ENCODE results near the gene SAMD13.

Gene SAMD13

DNA sequence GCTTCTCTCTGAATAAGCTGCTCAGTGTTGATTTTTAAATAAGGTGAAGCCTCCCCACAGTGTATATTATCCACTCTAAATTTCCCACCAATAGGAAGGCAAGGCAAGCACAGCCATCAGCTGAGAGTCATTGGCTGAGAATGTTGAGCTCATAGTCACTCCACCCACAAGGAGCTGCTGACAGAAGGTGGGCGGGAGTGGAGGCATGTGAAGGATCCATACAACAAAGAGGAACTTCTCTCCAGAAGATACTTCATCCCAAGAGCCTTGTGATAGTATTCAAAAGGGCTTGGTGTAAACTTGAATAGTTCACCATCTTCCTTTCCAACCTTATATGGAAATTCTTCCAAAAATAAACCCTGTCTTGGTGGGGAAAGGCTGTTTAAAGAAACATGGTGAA is 42.8 kb downstream of the SAMD13 start:
- DNase-seq (ENCODE audit: low read depth, low spot score), result no peak

DNA sequence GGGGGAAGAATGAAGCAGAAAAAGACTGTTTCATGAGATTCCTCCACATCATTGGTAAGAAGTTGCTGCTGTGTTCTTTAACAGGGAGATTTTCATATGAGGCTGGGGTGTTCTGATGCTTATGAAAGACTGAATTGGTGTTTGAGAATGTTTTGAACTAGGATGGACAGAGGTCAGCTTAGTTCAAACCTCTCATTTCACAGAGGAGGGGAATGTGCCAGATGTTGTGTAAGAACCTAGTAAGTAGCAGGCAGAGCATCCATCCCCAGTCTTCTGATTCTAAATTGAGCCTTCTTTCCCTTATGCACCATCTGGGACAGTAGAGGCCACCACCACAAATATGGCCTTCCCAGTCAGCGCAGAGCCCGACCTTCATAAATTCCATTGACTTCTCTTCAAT is 43.7 kb downstream of the SAMD13 start:
- DNase-seq (ENCODE audit: low read depth, low spot score), result no peak

DNA sequence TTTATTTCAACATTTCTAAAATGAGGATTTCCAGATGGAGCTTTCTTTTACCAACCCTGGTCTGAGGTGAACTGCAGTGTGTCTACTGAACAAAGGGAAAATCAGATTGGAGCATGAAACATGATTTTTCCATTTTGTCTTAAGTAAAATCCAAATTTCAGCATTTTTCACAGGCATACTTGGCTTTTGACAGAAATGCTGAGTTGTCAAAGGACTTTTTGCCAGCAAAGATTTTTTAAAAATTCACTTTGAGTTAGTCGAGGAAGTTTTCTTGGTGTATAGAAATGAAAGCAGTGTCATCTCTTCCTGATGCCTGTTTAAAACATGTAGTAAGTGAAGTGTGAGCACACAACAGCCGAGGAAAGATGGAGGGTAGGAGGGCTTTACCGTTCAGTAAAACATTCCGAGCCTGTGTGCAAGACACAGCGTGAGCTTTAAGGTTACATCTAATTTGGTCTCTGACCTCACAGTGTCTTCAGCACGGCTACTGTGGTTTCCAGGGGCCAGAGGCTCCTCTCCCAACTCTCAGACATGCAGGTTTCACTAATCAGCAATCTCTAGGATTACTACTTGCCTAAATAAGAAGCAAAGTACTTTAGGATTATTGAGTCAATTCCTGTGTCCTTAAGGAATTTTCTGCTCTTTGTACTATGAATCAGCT is 45.9 kb downstream of the SAMD13 start:
- no peak for DNase-seq (ENCODE audit: low read depth, low spot score)

DNA sequence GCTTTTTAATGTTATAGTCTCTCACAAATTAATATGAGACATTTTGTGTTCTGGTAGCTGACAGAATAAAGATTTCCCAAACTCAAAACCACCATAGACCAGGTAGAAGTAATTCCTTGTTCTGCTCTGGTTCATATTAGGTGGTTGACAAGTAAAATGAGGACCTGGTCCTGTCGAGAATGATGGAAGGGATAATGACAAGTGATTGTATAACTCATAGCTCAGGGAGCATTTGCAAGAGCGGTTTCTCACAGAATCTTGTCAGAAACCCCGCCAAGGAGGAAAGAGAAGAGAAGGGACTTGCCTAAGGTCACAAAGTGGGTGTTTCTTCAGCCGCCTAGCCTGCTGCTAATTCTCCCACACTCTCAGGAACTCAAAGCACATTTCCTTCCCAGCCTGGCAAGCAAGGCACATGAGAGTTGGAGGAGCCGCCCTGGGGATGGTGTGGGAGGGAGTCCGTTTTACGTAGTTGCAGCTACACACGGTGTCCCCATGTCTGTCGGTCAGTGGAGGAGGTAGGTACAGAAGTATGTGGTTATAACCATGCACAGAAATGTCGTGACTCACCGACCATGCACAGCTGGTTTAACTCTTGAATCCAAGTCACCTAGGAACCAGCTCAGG is 46.5 kb downstream of the SAMD13 start:
- DNase-seq (ENCODE audit: low read depth, low spot score), result no peak

DNA sequence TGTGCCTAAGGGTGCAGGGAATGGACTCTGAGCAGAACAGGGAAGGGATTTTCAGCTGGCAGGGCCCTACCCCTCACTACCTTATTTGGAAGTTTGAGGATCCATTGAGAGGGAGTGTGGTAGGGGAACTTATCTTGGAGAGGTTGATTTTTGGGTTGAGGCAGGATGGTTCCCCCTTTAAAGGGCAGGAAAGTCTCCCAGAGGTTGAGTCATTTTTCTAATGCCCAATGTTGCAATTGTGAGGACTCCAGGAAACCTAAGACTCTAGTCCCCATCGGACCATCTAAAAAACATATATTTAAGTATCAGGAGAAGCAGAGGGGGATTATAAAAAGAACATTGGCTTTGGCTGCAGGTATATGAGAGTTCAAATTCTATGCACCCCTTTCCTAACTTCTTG is 47.3 kb downstream of the SAMD13 start:
- no peak for DNase-seq (ENCODE audit: low read depth, low spot score)

DNA sequence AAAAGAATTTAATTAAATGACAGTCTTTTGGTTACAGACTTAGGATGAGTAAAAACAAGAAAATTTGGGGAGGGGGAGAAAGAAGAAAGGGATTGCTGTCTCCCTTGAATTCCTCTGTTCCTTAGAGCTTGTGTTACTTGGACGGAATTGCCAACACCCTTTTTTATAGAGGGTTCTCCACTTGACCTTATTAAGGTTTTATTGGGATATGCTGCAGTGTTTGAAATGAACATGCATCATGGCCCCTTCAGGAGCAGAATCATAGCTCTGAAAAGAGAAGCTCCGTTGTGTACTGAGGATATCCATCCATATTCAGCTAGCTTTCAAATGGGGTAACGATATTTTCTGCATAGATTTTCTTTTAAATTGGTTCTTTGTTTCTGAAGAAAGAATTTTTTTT is 48.6 kb downstream of the SAMD13 start:
- DNase-seq (ENCODE audit: low read depth, low spot score), result no peak

DNA sequence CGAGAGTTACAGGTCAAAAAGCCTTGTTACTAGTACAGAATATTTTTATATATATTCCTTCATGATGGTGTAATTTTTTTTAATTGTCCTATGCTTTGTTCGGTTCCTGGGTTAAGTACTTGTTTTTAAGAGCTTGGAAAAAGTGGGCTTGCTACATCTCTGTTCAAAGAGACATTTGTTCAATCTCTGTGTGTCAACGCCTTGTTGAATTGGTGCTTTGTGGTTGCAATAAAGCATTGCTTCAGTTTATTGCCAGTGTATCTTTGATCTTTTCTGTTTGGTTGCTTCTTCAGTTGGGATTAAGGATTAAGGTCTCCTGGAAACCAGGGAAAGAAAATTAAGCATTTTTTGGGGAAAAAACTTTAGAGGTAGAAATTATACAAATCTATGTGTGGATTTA is 49.0 kb downstream of the SAMD13 start:
- DNase-seq (ENCODE audit: low read depth, low spot score), result no peak

DNA sequence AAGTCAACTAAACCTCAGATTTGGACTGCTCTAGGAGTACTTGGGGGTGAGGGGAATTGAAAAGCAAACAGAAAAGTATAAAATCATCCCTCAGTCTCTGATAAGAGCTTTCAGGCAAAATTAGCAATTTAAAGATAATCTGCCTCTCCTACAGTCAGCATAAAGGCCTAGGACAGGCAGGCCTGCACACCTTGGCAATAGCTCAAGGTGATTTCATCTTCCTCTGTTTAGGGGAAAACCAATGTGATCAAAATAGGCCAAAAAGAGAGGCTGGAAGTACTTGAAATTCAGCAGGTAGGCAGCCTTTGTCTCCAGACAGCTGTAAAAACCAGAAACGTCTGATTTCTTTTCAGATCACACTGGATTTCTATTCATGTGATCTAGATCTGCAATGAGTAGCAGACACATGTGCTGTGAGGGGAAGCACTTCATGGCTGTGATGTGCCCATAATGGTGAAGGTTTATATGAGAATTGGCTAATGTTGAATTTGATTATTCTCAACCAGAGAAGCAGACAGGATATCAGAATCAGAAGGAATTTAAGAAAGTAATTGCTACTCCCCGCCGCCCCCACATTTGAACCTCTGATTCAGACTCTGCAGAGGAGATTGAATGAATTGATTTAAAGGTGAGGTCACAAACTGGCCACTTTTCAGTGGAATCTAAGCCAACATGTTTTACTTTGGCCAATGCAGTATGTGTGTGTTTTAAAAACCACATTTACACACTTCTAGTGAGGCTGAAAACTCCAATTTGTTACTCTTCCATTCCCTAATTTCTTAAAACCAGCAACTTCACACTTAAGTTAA is 51.0 kb downstream of the SAMD13 start:
- DNase-seq (ENCODE audit: low read depth, low spot score), result no peak

DNA sequence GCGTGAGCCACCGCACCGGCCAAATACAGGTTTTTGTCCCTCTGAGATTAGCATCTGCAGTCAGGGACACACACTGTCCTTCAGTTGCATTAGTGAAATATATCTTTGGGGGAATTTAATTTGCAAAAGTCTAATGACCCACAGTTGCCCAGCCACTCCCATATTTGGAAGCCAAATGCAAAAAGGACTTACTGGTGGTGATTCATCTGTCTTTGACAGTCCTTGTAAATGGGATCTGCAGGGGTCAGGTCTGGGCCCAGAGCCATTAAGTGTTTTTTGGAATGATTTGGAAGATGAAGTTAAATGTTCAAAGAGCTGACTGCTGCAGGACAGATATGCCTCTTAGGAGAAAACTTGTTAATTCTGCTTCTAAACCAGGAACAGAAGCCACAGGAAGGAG is 52.2 kb downstream of the SAMD13 start:
- no peak for DNase-seq (ENCODE audit: low read depth, low spot score)

DNA sequence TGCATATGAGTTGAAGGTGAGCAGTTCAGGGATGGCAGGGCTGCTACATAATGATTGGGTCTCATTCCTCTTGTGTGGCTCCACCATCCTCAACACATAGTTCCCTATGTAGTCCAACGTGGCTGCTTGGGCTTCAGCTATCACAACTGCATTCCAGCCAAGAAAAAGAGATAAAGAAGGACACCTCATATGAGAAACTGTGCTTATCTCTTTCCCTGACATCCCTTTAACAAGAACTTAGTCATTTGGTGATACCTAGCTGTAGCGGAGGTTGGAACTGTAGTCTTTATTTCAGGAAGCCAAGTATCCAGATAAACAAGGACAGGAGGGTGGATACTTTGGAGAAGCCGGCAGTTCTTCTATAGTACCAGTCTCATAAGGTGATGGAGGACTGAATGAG is 54.0 kb downstream of the SAMD13 start:
- DNase-seq (ENCODE audit: low read depth, low spot score), result no peak

DNA sequence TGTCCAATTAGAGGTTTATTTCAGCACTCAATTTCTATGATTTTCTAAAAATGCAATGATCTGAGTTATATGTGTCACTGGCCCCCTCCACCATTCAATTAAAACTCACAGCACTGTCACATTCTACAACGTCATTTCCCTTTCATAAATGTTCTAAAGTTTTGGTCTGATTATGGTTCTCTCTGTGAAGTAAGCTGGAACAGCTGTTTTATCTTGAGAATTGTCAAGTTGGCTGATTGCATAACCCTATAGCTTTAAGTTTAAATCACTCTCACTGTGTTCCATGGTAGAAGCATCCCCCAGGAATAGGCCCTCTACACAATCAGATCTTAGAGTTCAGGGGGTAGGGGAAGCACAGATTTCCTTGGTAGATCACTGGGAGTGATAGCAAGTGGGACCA is 55.4 kb downstream of the SAMD13 start:
- DNase-seq (ENCODE audit: low read depth, low spot score), result no peak

DNA sequence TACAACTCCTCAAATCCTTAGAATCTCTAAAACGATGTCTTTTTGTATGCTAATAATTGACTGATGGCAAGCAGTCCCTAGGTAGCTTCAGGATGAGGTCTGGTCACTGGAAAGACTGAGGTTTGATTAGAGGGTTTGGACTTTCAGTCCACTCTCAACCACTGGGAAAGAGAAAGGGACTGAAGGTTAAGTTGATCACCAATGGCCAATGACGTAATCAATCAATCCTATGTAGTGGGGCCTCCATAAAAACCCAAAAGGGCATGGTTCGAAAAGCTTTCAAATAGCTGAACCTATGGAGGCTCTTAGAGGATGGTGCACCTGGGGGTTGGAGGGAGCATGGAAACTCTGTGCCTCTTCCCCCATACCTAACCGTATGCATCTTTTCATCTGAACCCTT is 57.2 kb downstream of the SAMD13 start:
- DNase-seq (ENCODE audit: low read depth, low spot score), result no peak

DNA sequence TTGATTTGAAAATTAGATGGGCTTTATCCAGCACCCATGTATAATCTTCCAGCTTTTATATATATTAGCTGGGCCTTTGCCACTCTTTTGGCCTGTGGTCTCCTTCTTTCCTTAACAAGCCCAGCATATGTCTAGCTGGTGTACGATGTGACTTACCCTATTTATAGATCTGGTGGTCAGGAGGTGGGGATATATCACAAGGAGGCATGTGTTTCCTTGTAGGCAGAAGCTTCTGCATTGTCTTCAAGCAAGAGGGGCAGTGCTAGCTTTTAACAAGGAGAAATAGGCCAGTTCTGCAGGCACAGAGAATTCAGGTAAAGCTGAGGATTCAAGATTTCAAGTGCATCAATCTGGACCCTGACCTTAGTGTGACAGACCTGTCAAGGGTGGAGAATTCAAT is 58.8 kb downstream of the SAMD13 start:
- DNase-seq (ENCODE audit: low read depth, low spot score), result no peak

DNA sequence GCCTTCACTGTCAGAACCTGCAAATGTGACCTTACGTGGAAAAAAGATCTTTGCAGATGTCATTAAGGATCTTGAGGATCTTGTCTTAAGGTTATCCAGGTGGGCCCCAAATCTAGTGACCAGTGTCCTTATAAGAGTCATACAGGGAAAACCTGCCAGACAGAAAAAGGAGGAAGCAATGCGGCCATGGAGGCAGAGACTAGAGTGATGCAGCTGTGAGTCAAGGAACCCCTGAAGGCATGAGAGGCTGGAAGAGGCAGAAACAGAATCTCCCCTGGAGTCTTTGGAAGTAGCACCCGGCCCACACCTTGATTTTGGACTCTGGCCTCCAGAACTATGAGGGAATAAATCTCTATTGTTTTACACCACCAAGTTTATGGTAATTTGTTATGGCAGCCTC is 60.3 kb downstream of the SAMD13 start:
- DNase-seq (ENCODE audit: low read depth, low spot score), result no peak

DNA sequence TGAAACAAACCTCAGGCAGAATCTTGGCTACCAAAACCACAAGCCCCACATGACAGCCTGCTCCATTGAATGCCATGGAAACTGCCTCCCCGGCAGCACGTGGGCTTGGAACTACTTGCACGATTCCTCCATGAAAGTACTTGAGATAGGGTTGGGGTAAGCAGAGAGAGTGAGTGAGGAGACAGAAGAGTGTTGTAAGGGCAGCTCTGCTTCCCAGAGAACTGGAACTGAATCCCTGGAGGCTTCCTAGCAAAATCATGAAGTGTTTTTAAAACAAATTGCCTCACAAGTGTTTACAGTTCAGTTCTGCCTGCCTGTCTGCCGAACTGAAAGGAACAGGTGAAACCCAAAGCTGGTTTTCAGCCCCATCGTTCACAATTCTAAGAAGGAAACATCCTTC is 61.5 kb downstream of the SAMD13 start:
- no peak for DNase-seq (ENCODE audit: low read depth, low spot score)

DNA sequence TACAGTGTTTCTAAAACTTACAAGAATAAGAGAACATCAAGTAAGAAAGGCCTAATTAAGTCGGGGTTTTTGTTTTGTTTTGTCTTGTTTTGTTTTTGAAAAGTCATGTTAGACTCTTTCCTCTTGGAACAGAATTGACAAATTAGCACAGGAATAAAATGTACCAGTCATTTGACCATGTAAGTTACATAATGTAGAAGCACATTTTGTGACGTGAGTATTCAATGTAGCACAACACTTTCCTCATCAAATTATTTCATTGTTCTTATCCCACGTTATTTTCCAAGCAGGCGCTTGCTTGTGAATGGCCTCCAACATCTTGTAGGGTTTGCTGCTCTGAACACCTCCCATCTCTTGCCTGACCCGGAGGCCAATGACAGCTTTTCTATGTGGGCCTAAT is 62.1 kb downstream of the SAMD13 start:
- no peak for DNase-seq (ENCODE audit: low read depth, low spot score)

DNA sequence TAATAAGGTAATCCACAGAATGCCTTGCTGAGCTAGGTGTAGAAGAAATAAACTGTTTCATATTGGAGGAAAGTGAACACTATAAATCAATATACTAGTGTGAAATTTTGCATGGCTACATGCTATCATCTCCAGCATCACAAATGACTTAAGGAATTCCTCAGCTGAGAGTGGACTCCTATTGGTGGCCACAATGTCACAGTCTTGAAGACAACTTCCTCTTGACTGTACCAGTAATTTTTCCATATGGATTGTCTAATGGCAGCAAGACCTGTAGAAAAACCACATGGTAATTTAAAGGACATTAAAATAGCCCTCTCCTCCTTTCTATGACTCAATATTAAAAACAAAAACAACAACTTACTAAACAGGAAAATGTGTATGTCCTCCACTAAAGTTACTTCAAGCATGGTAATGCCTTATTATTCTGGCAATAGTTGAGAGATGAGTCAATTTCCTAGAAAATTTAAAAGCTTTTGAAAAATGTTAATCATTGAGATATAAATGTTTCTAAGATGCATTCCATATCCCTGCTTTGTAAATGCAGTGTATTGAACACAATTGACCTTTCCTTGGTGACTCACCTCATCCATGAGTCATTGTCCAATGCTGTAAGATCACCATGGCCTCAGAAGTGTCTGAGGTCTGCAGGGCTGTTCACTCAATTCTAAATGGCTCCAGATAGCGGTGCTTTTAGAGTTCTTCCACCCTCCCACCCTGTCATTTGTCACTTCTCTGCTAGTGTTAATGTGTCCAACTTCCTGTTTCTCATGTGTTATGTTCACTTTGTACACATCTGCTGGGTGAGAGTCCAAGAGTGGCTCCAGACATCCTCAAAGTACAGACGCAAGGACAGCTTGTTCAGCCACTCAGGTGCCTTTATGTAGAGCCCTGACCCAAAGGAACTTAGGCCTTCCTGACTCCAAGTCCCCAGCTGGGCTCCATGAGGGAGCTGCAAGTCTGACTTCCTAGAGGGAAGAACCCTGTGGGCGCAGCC is 64.0 kb downstream of the SAMD13 start:
- no peak for DNase-seq (ENCODE audit: low read depth, low spot score)

DNA sequence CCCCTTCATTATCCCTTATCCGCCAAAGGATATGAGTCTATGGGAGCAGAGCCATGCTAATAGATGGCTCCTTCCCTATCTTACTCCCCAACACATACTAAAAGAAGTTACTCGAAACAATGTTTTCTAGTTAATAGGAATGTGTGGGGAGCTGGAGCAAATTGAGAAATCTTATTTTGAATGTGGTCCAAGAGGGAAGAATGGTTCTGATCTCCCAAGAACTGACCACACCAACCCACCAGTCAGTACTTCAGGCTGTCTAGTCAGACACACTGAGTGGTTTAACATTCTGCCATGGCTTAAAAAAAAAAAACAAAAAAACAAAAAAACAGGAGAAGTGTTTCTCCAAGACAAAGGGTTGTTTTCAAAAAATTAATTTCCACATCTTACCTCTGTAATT is 65.3 kb downstream of the SAMD13 start:
- DNase-seq (ENCODE audit: low read depth, low spot score), result no peak

DNA sequence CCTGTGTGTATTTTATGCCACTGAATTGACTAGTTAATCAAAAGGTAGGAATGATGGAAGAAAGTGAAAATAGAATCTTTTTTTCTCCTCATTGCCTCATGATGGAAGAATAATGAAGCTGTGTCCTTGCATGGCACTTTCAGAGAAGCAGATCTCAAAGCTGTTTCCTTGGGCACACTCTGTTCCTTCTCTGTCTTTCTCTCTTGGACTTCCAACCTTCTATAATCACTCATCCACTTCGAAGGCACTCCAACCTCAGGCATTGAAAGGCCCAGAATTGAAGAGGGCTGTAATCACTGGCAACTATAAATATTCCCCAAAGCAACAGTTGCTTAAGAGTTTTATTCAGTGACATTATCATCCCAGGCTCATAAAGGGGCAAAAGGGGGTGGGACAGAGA is 65.7 kb downstream of the SAMD13 start:
- DNase-seq (ENCODE audit: low read depth, low spot score), result no peak

DNA sequence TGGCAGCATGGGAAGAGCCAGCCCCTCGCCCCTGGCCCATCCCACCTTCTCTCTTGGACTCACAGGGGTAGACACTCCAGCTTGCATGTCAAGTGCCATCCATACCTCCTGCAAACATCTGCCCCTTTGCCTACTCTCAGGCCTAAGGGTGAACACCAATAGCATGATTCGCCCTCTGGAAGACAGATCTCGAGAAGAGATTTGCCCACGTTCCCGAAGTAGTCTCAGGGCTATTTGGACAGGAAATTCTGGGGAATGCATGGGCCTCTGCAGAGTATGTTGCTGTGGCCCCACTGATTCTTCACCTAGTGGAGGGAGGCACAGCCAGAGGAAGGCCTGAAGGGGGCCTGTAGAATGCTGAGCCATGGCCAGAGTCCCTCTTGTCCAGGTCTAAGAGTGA is 66.9 kb downstream of the SAMD13 start:
- no peak for DNase-seq (ENCODE audit: low read depth, low spot score)

DNA sequence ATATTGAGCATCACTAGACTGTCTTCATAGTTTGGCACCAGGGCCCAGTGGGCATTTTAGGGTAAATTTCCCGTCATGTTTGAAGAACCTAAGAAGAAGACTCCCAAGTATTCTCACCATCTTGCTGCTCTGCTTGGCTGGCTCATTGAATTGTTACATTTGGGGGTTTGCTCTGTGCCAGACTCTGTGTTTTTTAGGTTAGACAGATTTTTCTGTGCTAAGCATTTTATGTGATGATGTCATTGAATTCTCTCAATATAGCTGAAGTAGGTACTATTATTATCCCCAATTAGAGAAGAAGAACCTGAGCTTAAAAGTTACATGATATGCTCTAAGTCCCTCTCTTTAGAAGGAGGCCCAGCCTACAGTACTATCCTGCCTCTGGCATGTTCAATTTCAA is 68.8 kb downstream of the SAMD13 start:
- no peak for DNase-seq (ENCODE audit: low read depth, low spot score)

DNA sequence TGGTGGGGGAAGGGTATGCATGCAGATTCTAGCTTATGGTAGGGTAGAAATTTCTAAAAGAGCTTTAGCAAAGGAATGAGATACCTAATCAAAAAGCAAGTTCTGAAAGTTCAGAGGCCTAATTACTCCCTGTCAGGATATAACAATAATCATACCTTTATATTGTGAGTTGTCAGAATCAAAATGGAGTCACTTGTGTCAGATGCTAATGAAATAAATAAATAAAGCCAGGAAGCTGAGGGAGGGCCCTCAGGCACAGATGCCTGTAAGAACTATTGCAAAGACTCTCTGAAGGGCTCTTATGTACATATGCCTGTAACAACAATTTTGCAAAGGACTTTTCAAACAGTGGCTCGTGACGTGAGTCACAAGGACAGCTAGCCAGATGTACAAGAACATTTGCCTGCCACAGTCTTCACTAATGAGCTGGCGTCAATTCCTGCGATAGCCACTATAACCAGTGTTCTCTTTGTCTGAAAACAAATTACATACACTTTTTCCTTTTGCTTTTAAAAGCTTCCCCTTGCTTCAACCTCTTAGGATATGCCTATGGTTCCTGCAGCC is 69.4 kb downstream of the SAMD13 start:
- no peak for DNase-seq (ENCODE audit: low read depth, low spot score)
